Measurements from ENCODE around the gene SEMA7A. TPM values are rescaled to one million over a fixed set of nuclear protein-coding genes. Genes with fewer than 3 reads are reported as not detected.

Gene SEMA7A
- total and polyA plus RNA-seq, 4 donors: 0.54 to 4.1 (median 2.0) TPM

DNA sequence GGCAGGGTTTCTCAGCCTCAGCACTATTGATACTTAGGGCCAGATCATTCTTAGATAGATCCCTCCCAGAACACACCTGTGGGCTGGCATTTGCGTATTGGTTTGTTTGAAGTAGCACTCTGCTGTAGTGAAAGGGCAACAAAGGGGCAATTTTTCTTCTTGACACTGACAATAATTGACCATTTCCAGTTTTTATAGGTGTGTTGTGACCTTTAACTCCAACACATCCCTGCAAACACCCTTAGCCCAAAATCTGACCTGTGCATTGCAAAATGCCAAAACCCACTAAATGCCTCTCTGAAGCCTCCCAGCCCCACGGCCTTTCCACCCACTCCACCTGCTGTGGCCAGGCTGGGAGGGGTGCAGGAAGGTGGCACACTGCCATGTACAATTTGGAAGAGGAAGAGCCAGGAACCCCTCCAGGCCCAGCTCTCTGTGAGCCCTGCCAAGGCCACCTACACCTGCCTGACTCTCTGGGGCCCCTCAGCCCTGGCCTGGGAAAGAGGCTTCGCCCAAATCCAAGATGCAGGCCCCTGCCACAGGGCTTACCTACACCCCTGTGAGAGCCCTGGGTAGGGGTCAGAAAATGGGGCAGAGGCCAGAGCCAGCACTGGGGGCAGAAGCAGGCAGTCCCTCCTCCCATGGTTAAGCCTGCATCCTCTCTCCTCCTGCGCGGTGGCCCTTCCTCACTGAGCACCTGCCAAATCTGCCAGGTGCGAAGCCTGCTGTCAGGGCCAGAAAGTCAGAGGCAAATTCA lies 56.8 kb downstream of the SEMA7A start:
- H3K27ac ChIP-seq (ENCODE audit: low read depth in 1 of 2, low read length in 2 of 2): no peak overlapping the region
- 91 to 96% methylated on average over 6 of the region's 6 CpGs for WGBS, 2 donors
- intact Hi-C loops (cut with DNase I): loop anchor here in 1 of 2 donors (10.0 kb wide), 1 partner anchor 388 kb away; no protein-coding TSS in a partner anchor
- ATAC-seq (ENCODE audit: low FRiP score) (no peak), DNase-seq (peak in 1 of 2 donors; percentile 71)
- H3K27me3 ChIP-seq (ENCODE audit: control insufficient read depth in 1 of 2, insufficient read depth in 2 of 2, low read length in 1 of 2): no peaks in the 10 kb centered on the region
- no peak overlapping the region for H3K4me3 ChIP-seq (ENCODE audit: low read length in 2 of 2)
- H3K4me1 ChIP-seq (ENCODE audit: control insufficient read depth in 1 of 2, insufficient read depth in 2 of 2, low read length in 2 of 2): no peaks in the 10 kb centered on the region
- no peaks in the 10 kb centered on the region for H3K36me3 ChIP-seq (ENCODE audit: control insufficient read depth in 1 of 2, insufficient read depth in 2 of 2, low read length in 1 of 2)
- no peaks in the 10 kb centered on the region for H3K9me3 ChIP-seq (ENCODE audit: control insufficient read depth, low read length)

DNA sequence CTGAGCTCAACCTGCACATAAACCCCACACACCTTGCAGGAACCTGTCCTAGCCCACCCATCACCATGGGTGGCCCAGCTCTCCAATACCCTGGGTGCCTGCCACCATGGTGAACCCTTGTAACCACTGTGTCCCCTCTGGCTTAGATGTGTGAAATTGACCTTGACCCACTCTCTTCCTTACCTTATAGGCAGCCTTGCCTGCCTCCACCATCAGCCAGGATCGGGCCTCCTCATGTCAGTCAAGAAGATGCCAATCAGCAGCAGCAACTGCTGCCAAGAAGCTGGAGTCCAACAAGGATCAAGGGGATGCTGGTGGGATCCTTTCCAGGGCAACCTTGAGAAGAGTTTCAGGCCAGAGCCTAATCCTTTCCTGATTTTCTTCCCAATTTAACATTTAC lies 57.5 kb downstream of the SEMA7A start:
- 89 to 91% methylated on average over 1 of the region's 1 CpG for WGBS, 2 donors
- no peaks in the 10 kb centered on the region for H3K36me3 ChIP-seq (ENCODE audit: control insufficient read depth in 1 of 2, insufficient read depth in 2 of 2, low read length in 1 of 2)
- intact Hi-C loops (cut with DNase I): loop anchor here in 1 of 2 donors (10.0 kb wide), 1 partner anchor 389 kb away; no protein-coding TSS in a partner anchor
- H3K9me3 ChIP-seq (ENCODE audit: control insufficient read depth, low read length): no peaks in the 10 kb centered on the region
- H3K4me1 ChIP-seq (ENCODE audit: control insufficient read depth in 1 of 2, insufficient read depth in 2 of 2, low read length in 2 of 2): no peaks in the 10 kb centered on the region
- ATAC-seq (ENCODE audit: low FRiP score): no peak
- no peaks in the 10 kb centered on the region for H3K27me3 ChIP-seq (ENCODE audit: control insufficient read depth in 1 of 2, insufficient read depth in 2 of 2, low read length in 1 of 2)
- no peak overlapping the region for H3K4me3 ChIP-seq (ENCODE audit: low read length in 2 of 2)
- peak in 1 of 2 donors; percentile 34 for DNase-seq
- no peak overlapping the region for H3K27ac ChIP-seq (ENCODE audit: low read depth in 1 of 2, low read length in 2 of 2)

DNA sequence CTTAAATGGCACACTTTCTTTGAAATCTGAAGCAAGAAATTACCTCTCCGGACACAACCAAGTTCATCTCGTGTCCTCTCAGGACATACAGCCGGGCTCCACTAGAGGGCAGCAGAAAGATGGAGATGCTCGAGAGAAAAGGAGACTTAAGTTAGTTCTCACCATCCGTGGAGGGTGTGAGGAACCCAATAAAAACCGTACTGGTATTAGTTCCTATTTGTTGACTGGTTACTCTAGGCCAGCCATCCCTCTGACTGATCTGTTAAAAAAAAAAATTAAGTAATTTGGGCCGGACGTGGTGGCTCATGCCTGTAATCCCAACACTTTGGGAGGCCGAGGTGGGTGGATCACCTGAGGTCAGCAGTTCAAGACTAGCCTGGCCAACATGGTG lies 58.5 kb downstream of the SEMA7A start:
- Histone ChIP-seq H3K27ac (ENCODE audit: low read depth in 1 of 2, low read length in 2 of 2) (no peak overlapping the region), H3K9me3 (ENCODE audit: control insufficient read depth, low read length) (no peaks in the 10 kb centered on the region), H3K4me1 (ENCODE audit: control insufficient read depth in 1 of 2, insufficient read depth in 2 of 2, low read length in 2 of 2) (no peaks in the 10 kb centered on the region), H3K36me3 (ENCODE audit: control insufficient read depth in 1 of 2, insufficient read depth in 2 of 2, low read length in 1 of 2) (no peaks in the 10 kb centered on the region), H3K27me3 (ENCODE audit: control insufficient read depth in 1 of 2, insufficient read depth in 2 of 2, low read length in 1 of 2) (no peaks in the 10 kb centered on the region), H3K4me3 (ENCODE audit: low read length in 2 of 2) (no peak overlapping the region)
- WGBS, 2 donors: 14 to 17% methylated on average over 9 of the region's 9 CpGs
- ATAC-seq (ENCODE audit: low FRiP score): peak; percentile 80
- intact Hi-C loops (cut with DNase I): loop anchor here in 1 of 2 donors (10.0 kb wide), 1 partner anchor 390 kb away; no protein-coding TSS in a partner anchor
- DNase-seq: peak; percentile 88 to 93

DNA sequence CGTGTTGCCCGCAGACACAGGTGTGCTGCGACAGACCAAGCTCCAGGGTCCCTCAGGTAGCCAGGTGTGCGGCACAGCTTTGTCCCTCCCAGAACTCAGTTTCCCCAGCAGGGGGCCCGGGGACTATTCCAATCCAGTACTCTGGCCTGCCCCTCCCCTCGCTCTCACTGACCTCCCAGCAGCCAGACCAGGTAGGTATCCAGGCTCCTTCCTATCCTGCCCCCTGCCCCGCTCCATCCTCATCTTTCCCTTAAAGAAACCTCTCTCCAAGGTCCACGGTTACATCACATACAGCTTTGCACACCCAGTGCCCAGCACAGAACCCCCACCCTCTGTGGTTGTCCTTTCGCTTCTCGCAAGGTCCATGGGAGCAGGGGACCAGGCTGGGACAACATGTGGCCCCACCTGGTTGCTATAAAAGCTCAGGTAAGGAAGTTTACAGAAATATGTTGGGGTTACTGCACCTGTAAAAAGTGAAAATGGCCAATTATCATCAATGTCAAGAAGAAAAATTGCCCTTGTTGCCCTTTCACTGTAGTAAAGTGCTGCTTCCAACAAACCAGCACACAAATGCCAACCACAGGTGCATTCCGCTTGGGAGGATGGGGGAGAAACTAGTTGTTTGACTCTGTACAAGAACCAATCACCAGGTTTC lies 59.0 kb downstream of the SEMA7A start:
- Histone ChIP-seq H3K27ac (ENCODE audit: low read depth in 1 of 2, low read length in 2 of 2) (no peak overlapping the region), H3K4me3 (ENCODE audit: low read length in 2 of 2) (no peak overlapping the region), H3K4me1 (ENCODE audit: control insufficient read depth in 1 of 2, insufficient read depth in 2 of 2, low read length in 2 of 2) (no peaks in the 10 kb centered on the region), H3K27me3 (ENCODE audit: control insufficient read depth in 1 of 2, insufficient read depth in 2 of 2, low read length in 1 of 2) (no peaks in the 10 kb centered on the region), H3K36me3 (ENCODE audit: control insufficient read depth in 1 of 2, insufficient read depth in 2 of 2, low read length in 1 of 2) (no peaks in the 10 kb centered on the region), H3K9me3 (ENCODE audit: control insufficient read depth, low read length) (no peaks in the 10 kb centered on the region)
- no peak for DNase-seq
- intact Hi-C loops (cut with DNase I): loop anchor here (5.0 to 10.0 kb wide), 4 partner anchors 118 to 390 kb away; partner anchors contain the start of gene CLK3 (in 1 of the 2)
- 17 to 22% methylated on average over 11 of the region's 11 CpGs for WGBS, 2 donors
- ATAC-seq (ENCODE audit: low FRiP score): no peak

DNA sequence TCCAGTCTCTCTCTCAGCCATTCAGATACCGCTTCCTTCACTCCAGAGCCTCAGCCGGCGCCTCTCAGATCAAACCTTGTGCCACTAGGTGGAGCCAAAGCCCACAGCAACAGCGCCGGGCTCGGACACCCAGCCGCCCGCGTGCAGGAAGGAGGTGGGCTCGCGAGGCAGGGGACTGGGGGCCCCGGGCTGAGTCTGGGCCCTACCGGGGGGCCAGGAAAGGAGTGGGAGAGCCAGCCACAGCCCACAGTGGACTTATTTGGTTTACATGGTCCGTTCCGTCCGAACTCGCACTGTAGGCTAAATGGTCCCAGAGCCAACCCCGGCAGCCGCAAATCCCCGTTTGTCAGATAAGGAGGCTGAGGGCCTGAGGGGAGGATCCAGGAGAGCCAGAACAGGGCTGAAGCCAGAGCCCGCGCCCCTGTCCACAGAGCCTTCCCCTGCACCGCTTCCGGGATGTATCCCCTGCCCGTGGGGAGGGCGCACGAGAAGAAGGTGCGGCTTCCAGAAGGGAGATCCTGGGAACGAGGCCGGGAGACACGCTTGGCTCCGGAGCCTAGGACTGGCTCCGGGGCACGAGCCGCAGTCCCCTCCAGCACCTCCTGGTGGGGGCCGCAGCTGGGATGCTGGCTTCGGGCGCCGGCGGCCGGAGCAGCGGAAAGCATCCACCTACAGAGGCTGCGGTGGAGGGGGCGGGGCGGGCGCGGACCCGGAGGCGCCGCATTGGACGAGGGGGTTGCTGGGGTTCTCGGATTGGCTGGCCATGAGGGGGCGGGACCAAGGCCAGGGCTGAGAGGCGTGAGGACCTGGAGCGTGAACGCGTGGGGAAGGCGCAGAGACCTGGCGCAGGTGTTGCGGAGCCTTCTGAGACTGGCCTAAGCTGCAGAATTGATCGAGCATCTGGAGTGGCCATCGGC lies 59.8 kb downstream of the SEMA7A start:
- Histone ChIP-seq H3K9me3 (ENCODE audit: control insufficient read depth, low read length) (no peaks in the 10 kb centered on the region), H3K4me1 (ENCODE audit: control insufficient read depth in 1 of 2, insufficient read depth in 2 of 2, low read length in 2 of 2) (no peaks in the 10 kb centered on the region), H3K36me3 (ENCODE audit: control insufficient read depth in 1 of 2, insufficient read depth in 2 of 2, low read length in 1 of 2) (no peaks in the 10 kb centered on the region), H3K27ac (ENCODE audit: low read depth in 1 of 2, low read length in 2 of 2) (no peak overlapping the region), H3K4me3 (ENCODE audit: low read length in 2 of 2) (peak overlapping the region in 1 of 2 donors; percentile 29), H3K27me3 (ENCODE audit: control insufficient read depth in 1 of 2, insufficient read depth in 2 of 2, low read length in 1 of 2) (no peaks in the 10 kb centered on the region)
- intact Hi-C loops (cut with DNase I): loop anchor here (2.0 to 10.0 kb wide), 6 partner anchors 117 to 395 kb away; partner anchors contain the start of gene CLK3 (in 1 of the 2)
- ATAC-seq (ENCODE audit: low FRiP score) (peak; percentile 98), DNase-seq (peak; percentile 95 to 97)
- 1% methylated on average over 54 to 62 of the region's 62 CpGs for WGBS, 2 donors

DNA sequence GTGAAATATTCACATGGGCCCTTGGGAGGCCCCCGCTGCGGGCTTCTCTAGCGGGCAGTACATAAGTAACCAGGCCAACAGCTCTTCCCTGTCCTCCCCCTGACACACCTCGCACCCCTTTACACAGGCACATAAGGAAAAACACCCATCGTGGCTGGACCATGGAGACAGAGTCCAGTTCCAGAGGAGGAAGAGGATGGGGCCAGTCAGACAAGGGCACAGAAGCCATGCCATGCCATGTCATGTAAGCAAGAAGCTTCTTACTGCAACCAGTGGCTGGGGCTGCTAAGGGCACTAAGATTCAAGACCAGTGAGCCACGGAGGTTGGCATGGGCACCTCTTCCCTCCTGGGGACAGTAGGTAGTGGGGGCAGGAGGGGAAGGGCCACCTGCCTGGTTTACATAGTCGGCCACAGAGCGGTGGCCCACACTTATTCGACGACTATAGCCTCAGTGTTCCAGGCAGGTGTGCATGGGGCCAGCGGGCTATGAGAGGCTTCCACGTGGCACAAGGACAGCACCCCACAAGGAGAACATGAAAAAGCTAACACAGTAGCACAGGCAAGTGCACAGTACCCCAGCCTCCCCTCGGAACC lies 60.6 kb downstream of the SEMA7A start:
- H3K4me3 ChIP-seq (ENCODE audit: low read length in 2 of 2): no peak overlapping the region
- no peak for ATAC-seq (ENCODE audit: low FRiP score)

DNA sequence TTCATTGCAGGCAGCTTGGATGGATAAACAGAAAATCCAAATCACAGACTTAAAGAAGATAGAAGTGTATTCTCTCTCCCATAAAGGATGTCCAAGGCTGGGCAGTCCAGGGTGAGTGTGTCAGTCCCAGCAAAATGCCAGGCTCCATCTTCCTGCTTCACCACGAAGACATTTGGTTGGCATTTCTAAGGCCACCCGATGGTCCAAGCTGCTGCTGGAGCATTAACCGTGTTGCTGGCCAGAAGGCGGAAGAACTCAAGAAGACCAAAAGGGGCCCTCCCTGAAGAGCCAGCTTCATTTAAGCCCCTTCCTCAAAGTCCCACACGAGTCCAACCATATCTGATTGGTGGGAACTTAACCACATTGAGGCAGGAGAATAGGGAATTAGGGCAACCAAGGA lies 63.3 kb downstream of the SEMA7A start:
- Histone ChIP-seq H3K27ac (ENCODE audit: low read depth in 1 of 2, low read length in 2 of 2) (no peak overlapping the region), H3K27me3 (ENCODE audit: control insufficient read depth in 1 of 2, insufficient read depth in 2 of 2, low read length in 1 of 2) (no peaks in the 10 kb centered on the region), H3K4me3 (ENCODE audit: low read length in 2 of 2) (no peak overlapping the region), H3K9me3 (ENCODE audit: control insufficient read depth, low read length) (no peaks in the 10 kb centered on the region), H3K36me3 (ENCODE audit: control insufficient read depth in 1 of 2, insufficient read depth in 2 of 2, low read length in 1 of 2) (no peaks in the 10 kb centered on the region), H3K4me1 (ENCODE audit: control insufficient read depth in 1 of 2, insufficient read depth in 2 of 2, low read length in 2 of 2) (no peaks in the 10 kb centered on the region)
- DNase-seq: no peak
- intact Hi-C loops (cut with DNase I): loop anchor here (5.0 to 10.0 kb wide), 4 partner anchors 122 to 394 kb away; partner anchors contain the start of gene CLK3 (in 1 of the 2)
- ATAC-seq (ENCODE audit: low FRiP score): no peak
- 84% methylated on average over 5 of the region's 5 CpGs for WGBS, 2 donors

More for the DNA sequence above, 60.6 kb downstream of the SEMA7A start:
- no peaks in the 10 kb centered on the region for H3K9me3 ChIP-seq (ENCODE audit: control insufficient read depth, low read length)
- H3K4me1 ChIP-seq (ENCODE audit: control insufficient read depth in 1 of 2, insufficient read depth in 2 of 2, low read length in 2 of 2): no peaks in the 10 kb centered on the region
- DNase-seq: peak in 1 of 2 donors; percentile 35
- H3K36me3 ChIP-seq (ENCODE audit: control insufficient read depth in 1 of 2, insufficient read depth in 2 of 2, low read length in 1 of 2): no peaks in the 10 kb centered on the region
- intact Hi-C loops (cut with DNase I): loop anchor here (2.0 to 10.0 kb wide), 6 partner anchors 118 to 396 kb away; partner anchors contain the start of gene CLK3 (in 1 of the 2)
- H3K27me3 ChIP-seq (ENCODE audit: control insufficient read depth in 1 of 2, insufficient read depth in 2 of 2, low read length in 1 of 2): no peaks in the 10 kb centered on the region
- H3K27ac ChIP-seq (ENCODE audit: low read depth in 1 of 2, low read length in 2 of 2): no peak overlapping the region
- WGBS, 2 donors: 46 to 48% methylated on average over 13 of the region's 13 CpGs

DNA sequence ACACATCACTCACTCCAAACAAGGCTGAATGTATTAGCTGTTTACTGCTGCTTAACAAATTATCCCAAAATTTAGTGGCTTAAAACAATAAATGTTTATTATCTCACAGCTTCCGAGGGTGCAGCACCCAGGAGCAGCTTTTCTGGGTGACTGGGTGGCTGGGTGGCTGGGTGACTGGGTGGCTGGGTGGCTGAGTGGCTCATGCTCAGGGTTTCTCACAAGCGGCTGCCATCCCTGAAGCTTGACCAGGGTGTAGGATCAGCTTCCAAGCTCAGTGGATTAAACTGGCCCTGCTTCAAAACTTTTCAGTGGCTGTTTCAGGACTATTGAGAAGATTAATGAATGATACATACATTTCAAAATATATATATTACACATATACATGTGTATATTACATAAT lies 64.0 kb downstream of the SEMA7A start:
- 89 to 90% methylated on average over 2 of the region's 2 CpGs for WGBS, 2 donors
- ATAC-seq (ENCODE audit: low FRiP score) (no peak), DNase-seq (no peak)
- Histone ChIP-seq H3K4me1 (ENCODE audit: control insufficient read depth in 1 of 2, insufficient read depth in 2 of 2, low read length in 2 of 2) (no peaks in the 10 kb centered on the region), H3K27ac (ENCODE audit: low read depth in 1 of 2, low read length in 2 of 2) (no peak overlapping the region), H3K27me3 (ENCODE audit: control insufficient read depth in 1 of 2, insufficient read depth in 2 of 2, low read length in 1 of 2) (no peaks in the 10 kb centered on the region), H3K9me3 (ENCODE audit: control insufficient read depth, low read length) (no peaks in the 10 kb centered on the region), H3K4me3 (ENCODE audit: low read length in 2 of 2) (no peak overlapping the region), H3K36me3 (ENCODE audit: control insufficient read depth in 1 of 2, insufficient read depth in 2 of 2, low read length in 1 of 2) (no peaks in the 10 kb centered on the region)
- intact Hi-C loops (cut with DNase I): loop anchor here (5.0 to 10.0 kb wide), 4 partner anchors 123 to 395 kb away; partner anchors contain the start of gene CLK3 (in 1 of the 2)
